Measurements from ENCODE around the gene OR56B1.

GRCh38 chr11:5713695-5714094 is 22.6 kb upstream of the OR56B1 start:
- TF ChIP-seq, protein P1, sequence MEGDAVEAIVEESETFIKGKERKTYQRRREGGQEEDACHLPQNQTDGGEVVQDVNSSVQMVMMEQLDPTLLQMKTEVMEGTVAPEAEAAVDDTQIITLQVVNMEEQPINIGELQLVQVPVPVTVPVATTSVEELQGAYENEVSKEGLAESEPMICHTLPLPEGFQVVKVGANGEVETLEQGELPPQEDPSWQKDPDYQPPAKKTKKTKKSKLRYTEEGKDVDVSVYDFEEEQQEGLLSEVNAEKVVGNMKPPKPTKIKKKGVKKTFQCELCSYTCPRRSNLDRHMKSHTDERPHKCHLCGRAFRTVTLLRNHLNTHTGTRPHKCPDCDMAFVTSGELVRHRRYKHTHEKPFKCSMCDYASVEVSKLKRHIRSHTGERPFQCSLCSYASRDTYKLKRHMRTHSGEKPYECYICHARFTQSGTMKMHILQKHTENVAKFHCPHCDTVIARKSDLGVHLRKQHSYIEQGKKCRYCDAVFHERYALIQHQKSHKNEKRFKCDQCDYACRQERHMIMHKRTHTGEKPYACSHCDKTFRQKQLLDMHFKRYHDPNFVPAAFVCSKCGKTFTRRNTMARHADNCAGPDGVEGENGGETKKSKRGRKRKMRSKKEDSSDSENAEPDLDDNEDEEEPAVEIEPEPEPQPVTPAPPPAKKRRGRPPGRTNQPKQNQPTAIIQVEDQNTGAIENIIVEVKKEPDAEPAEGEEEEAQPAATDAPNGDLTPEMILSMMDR (IDR thresholded peaks at IDR 0.05): no peak
- no peak for TF ChIP-seq POLR2A (IDR thresholded peaks at IDR 0.05)

All from lower leg skin (tissue), 3 donors.